MM.1S (cell line): ENCODE results near the gene TFRC.

Experiments
- EZH2 ChIP-seq: fragments of 300-600 bp; sonication (generic); optimal IDR thresholded peaks from 2 replicates; pipeline ENCODE3; 2017; ENCODE audit warnings: low read depth, mild to moderate bottlenecking, antibody characterized with exemption, low read length, mixed read lengths
- TF ChIP-seq, protein P1 (sequence below): fragments of 300-600 bp; sonication (generic); IDR thresholded peaks from 2 replicates; pipeline ENCODE4 v1.5.1; 2016; ENCODE audit warnings: antibody characterized with exemption, low read length, mixed read lengths

DNA sequence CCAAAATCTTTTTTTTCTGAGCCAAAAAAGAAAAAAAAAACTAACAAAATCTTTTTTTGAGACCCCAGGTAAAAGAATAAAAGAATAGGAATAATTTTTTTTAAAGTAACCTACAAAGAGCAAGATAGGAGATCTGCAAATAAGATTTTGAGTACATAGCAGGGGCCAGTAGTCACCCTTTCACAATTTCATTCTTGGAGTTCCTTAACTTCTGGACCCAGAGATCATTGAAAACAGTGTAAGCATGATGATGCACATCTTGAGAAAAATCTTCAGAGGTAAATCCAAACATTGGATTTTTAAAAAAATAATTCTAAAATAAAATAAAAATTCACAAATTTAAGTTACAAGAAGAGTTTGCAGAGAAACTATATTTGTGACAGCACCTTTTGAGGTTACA lies 18.8 kb downstream of the TFRC start:
- TF ChIP-seq, protein P1, sequence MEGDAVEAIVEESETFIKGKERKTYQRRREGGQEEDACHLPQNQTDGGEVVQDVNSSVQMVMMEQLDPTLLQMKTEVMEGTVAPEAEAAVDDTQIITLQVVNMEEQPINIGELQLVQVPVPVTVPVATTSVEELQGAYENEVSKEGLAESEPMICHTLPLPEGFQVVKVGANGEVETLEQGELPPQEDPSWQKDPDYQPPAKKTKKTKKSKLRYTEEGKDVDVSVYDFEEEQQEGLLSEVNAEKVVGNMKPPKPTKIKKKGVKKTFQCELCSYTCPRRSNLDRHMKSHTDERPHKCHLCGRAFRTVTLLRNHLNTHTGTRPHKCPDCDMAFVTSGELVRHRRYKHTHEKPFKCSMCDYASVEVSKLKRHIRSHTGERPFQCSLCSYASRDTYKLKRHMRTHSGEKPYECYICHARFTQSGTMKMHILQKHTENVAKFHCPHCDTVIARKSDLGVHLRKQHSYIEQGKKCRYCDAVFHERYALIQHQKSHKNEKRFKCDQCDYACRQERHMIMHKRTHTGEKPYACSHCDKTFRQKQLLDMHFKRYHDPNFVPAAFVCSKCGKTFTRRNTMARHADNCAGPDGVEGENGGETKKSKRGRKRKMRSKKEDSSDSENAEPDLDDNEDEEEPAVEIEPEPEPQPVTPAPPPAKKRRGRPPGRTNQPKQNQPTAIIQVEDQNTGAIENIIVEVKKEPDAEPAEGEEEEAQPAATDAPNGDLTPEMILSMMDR, result no peak
- no peak for TF ChIP-seq EZH2
